IPS DF 19.7 (cell line): Measurements from ENCODE around the gene SLF2.

Source experiments
- DNase-seq: peaks from one replicate; pipeline ENCODE4 v3.0.0-alpha.2; 2013; ENCODE audit warnings: low read depth, low spot score

The SLF2 gene

GRCh38 chr10:101014230-101014884, 101.6 kb downstream of the SLF2 start:
- no peak for DNase-seq
